C4-2B (cell line): ENCODE measurements around the gene PDGFC.

Experiments used
- ZFX ChIP-seq: fragments of 450-650 bp; IDR thresholded peaks from 2 replicates; pipeline ENCODE4 v1.6.1; 2017
- TF ChIP-seq, protein P1 (sequence below): fragments of 450-650 bp; conservative IDR thresholded peaks from 2 replicates; pipeline ENCODE4 v1.5.1; 2017; ENCODE audit warnings: mild to moderate bottlenecking

DNA sequence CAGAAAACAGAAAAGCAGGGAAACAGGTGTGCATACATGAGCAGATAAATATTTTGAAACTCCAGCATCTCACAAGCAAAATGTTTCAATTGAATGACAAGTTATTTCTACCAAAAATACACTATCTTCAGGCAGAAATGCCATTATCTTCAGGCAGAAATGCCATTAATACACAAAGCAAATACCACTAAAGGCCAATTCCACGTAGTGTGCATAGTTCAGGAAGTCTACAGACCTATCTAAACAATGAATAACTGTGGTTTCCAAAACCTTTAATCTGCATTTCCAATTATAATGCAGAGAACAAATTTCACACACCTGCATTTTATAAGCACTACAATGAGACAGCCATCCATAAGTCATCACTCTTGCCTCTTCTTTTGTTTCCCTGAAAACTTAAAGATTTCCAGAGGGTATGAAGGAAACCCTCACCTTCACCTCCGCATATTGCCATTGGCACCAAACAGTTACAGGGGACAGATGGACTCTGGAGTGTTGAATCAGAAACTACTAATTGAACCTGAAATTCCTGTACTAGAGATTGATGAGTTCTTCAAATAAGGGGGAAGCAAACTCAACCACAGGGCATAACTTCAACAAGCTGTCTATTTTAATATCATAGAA is 179.0 kb downstream of the PDGFC start:
- TF ChIP-seq, protein P1, sequence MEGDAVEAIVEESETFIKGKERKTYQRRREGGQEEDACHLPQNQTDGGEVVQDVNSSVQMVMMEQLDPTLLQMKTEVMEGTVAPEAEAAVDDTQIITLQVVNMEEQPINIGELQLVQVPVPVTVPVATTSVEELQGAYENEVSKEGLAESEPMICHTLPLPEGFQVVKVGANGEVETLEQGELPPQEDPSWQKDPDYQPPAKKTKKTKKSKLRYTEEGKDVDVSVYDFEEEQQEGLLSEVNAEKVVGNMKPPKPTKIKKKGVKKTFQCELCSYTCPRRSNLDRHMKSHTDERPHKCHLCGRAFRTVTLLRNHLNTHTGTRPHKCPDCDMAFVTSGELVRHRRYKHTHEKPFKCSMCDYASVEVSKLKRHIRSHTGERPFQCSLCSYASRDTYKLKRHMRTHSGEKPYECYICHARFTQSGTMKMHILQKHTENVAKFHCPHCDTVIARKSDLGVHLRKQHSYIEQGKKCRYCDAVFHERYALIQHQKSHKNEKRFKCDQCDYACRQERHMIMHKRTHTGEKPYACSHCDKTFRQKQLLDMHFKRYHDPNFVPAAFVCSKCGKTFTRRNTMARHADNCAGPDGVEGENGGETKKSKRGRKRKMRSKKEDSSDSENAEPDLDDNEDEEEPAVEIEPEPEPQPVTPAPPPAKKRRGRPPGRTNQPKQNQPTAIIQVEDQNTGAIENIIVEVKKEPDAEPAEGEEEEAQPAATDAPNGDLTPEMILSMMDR: no peak
- TF ChIP-seq ZFX: no peak
